Activated naive CD8-positive, alpha-beta T cell treated with anti-CD3 and anti-CD28 coated beads, Interleukin-2, amount 10 ng/mL, durations not matched to agents 7 days and 5 days (primary cell): ENCODE measurements around the gene CHPF. TPM values are rescaled to one million over a fixed set of nuclear protein-coding genes. Genes with fewer than 3 reads are reported as not detected.

Experiments used
- ATAC-seq: fragments of 150-1000 bp; cut with Tn5 transposase; one replicate; pipeline ENCODE4 v1.10.0; 2021; ENCODE audit warnings: low read depth, moderate library complexity
- POLR2A ChIA-PET: fragments of 350-600 bp; sonication (Branson Sonifier 250); formaldehyde crosslinking; loops from one replicate; lab custom pipeline; 2021; ENCODE audit warnings: antibody characterized with exemption; lab: Charles Lee
- DNase-seq: peaks from one replicate; pipeline ENCODE4 v3.0.0; 2021
- H3K27ac Mint-ChIP-seq: one replicate; pipeline ENCODE4 v1.8.0; 2022; ENCODE audit warnings: mild to moderate bottlenecking, mixed read lengths
- H3K27me3 Mint-ChIP-seq: one replicate; pipeline ENCODE4 v1.8.0; 2022; ENCODE audit warnings: mild to moderate bottlenecking, moderate library complexity, mixed read lengths
- H3K36me3 Mint-ChIP-seq: one replicate; pipeline ENCODE4 v1.8.0; 2021; ENCODE audit warnings: mild to moderate bottlenecking, mixed read lengths
- H3K4me1 Mint-ChIP-seq: one replicate; pipeline ENCODE4 v1.8.0; 2021; ENCODE audit warnings: mixed read lengths
- H3K4me3 Mint-ChIP-seq: one replicate; pipeline ENCODE4 v1.8.0; 2022; ENCODE audit warnings: mild to moderate bottlenecking, moderate library complexity, mixed read lengths
- H3K9me3 Mint-ChIP-seq: one replicate; pipeline ENCODE4 v1.8.0; 2021; ENCODE audit warnings: mixed read lengths
- total RNA-seq, 2 experiments: library from RNA; stranded (reverse); gene quantifications; one replicate each; pipeline ENCODE4 v1.2.3, GENCODE V29; 2021

The CHPF gene
- total RNA-seq, 2 experiments from 2014 or later = 7.7 to 8.1 TPM

GRCh38 chr2:219496825-219497494, 46.6 kb downstream of the CHPF start:
- ATAC-seq (no peak), DNase-seq (no peak)
- Mint-ChIP-seq H3K36me3 (no peaks in the 10 kb centered on the region), H3K27ac (no peak overlapping the region), H3K9me3 (no peaks in the 10 kb centered on the region), H3K4me3 (peak overlapping the region; percentile 93), H3K27me3 (peaks cover 49% of the 10 kb centered on the region), H3K4me1 (peaks cover 20% of the 10 kb centered on the region)
- POLR2A ChIA-PET = interaction anchor here (1.1 kb wide), 1 partner anchor 33 kb away, joined by 3 read pairs; no protein-coding TSS in a partner anchor

DNA sequence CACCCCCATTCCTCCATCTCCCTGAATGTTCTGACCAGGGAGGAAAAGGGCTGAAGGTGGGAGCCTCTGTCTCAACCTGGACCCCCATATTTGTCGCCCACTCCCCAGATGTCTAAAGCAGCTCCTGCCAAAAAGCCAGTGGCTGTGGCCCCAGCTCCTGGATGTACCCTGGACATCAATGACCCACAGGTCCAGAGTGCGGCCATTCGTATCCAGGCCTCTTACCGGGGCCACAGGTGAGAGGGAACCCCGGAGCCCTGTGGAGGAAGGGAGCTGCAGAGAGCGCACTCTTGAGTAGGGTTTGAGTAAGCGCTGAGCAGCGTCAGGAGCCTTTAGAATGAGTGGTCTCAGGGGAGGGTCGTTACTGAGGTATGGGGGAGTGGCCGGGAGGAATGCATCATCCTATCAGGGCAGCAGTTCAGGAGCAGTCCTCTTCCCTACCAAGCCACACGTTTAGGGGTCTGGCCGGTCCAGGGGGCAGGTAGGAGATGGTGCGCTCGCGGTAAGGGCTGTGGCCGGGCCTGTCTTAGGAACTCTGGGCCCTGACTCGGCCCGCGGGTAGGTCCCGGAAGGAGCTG, 47.3 kb downstream of the CHPF start:
- ATAC-seq (no peak), DNase-seq (no peak)
- no peak overlapping the region for H3K27ac Mint-ChIP-seq
- peaks cover 49% of the 10 kb centered on the region for H3K27me3 Mint-ChIP-seq
- no peaks in the 10 kb centered on the region for H3K36me3 Mint-ChIP-seq
- no peaks in the 10 kb centered on the region for H3K9me3 Mint-ChIP-seq
- H3K4me1 Mint-ChIP-seq = peaks cover 20% of the 10 kb centered on the region
- no peak overlapping the region for H3K4me3 Mint-ChIP-seq
- POLR2A ChIA-PET = interaction anchor here (1.1 kb wide), 1 partner anchor 33 kb away, joined by 3 read pairs; no protein-coding TSS in a partner anchor

- POLR2A ChIA-PET = interaction anchor here (1.1 kb wide), 2 partner anchors 34 kb away, joined by 3 to 4 read pairs; no protein-coding TSS in a partner anchor
- Mint-ChIP-seq H3K27ac (no peak overlapping the region), H3K4me1 (peaks cover 20% of the 10 kb centered on the region), H3K36me3 (no peaks in the 10 kb centered on the region), H3K9me3 (no peaks in the 10 kb centered on the region), H3K4me3 (no peak overlapping the region), H3K27me3 (peaks cover 49% of the 10 kb centered on the region)
- ATAC-seq = no peak
- peak; percentile 59 for DNase-seq
These were observed 48.0 kb downstream of the CHPF start for GRCh38 chr2:219495531-219496122.

DNA sequence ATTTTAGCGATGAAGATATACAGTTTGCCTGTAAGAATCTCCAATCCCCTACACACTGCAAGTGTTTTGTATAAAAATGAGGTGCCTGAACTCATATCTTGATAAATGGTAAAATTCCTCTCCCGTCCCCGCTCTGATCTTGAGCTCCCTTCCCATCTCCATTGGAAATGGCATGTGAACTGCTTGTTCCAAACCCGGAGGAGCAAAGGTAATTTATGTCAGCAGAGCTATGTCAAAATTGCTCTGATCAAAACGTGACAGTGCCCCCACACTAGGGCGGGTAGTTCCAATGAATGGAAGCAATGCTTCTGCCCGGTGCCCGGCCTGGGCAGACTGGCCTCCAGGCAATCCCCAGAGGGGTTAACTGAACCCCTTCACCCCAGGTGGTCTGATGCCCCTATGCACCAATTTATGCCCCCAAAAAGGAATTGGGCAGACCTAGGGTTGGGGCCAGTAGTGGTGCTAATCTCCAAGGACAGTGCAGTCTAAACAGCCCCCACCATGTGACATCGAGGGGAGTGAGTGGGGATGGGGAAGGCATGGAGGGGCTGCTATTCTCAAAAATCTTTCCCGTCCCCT, 48.6 kb downstream of the CHPF start:
- DNase-seq (no peak), ATAC-seq (no peak)
- peaks cover 49% of the 10 kb centered on the region for H3K27me3 Mint-ChIP-seq
- H3K4me3 Mint-ChIP-seq = no peak overlapping the region
- H3K9me3 Mint-ChIP-seq = no peaks in the 10 kb centered on the region
- H3K4me1 Mint-ChIP-seq = peaks cover 17% of the 10 kb centered on the region
- H3K36me3 Mint-ChIP-seq = no peaks in the 10 kb centered on the region
- H3K27ac Mint-ChIP-seq = no peak overlapping the region
- POLR2A ChIA-PET = interaction anchor here (0.8 to 1.1 kb wide), 2 partner anchors 35 to 37 kb away, joined by 3 to 4 read pairs; no protein-coding TSS in a partner anchor

- POLR2A ChIA-PET = interaction anchor here (2.4 kb wide), 1 partner anchor 11 kb away, joined by 7 read pairs; no protein-coding TSS in a partner anchor
- no peak for DNase-seq
- Mint-ChIP-seq H3K27ac (no peak overlapping the region), H3K36me3 (no peaks in the 10 kb centered on the region), H3K27me3 (peaks cover 45% of the 10 kb centered on the region), H3K4me1 (peaks cover 6% of the 10 kb centered on the region), H3K4me3 (no peak overlapping the region), H3K9me3 (no peaks in the 10 kb centered on the region)
- no peak for ATAC-seq
These were observed 50.5 kb downstream of the CHPF start for GRCh38 chr2:219493086-219493485.

DNA sequence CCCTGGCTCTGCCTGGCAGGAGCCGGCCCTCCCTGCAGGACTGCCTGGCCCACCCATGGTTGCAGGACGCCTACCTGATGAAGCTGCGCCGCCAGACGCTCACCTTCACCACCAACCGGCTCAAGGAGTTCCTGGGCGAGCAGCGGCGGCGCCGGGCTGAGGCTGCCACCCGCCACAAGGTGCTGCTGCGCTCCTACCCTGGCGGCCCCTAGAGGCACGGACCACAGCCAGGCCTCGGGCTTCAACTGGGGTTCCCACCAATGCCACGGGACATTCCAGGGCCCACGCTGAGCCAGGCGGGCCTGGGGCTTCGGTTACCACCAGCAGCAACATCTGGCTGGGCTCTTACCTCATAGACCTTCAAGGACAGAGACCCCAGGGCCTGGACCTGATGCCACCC, 51.0 kb downstream of the CHPF start:
- peaks cover 5% of the 10 kb centered on the region for H3K4me1 Mint-ChIP-seq
- ATAC-seq = no peak
- H3K27me3 Mint-ChIP-seq = peaks cover 44% of the 10 kb centered on the region
- H3K36me3 Mint-ChIP-seq = no peaks in the 10 kb centered on the region
- DNase-seq = no peak
- POLR2A ChIA-PET = interaction anchor here (2.4 kb wide), 1 partner anchor 10 kb away, joined by 7 read pairs; no protein-coding TSS in a partner anchor
- no peaks in the 10 kb centered on the region for H3K9me3 Mint-ChIP-seq
- H3K27ac Mint-ChIP-seq = no peak overlapping the region
- no peak overlapping the region for H3K4me3 Mint-ChIP-seq

GRCh38 chr2:219491278-219491963, 52.2 kb downstream of the CHPF start:
- ATAC-seq (no peak), DNase-seq (no peak)
- Mint-ChIP-seq H3K27me3 (peaks cover 39% of the 10 kb centered on the region), H3K4me3 (no peak overlapping the region), H3K4me1 (peaks cover 1% of the 10 kb centered on the region), H3K36me3 (no peaks in the 10 kb centered on the region), H3K27ac (no peak overlapping the region), H3K9me3 (no peaks in the 10 kb centered on the region)
- POLR2A ChIA-PET = interaction anchor here (2.4 kb wide), 1 partner anchor 9 kb away, joined by 7 read pairs; no protein-coding TSS in a partner anchor

- H3K27ac Mint-ChIP-seq = no peak overlapping the region
- POLR2A ChIA-PET = interaction anchor here (2.4 kb wide), 1 partner anchor 8 kb away, joined by 7 read pairs; no protein-coding TSS in a partner anchor
- ATAC-seq = no peak
- H3K36me3 Mint-ChIP-seq = no peaks in the 10 kb centered on the region
- no peaks in the 10 kb centered on the region for H3K9me3 Mint-ChIP-seq
- DNase-seq = no peak
- H3K4me1 Mint-ChIP-seq = no peaks in the 10 kb centered on the region
- peaks cover 38% of the 10 kb centered on the region for H3K27me3 Mint-ChIP-seq
- H3K4me3 Mint-ChIP-seq = no peak overlapping the region
These were observed 52.9 kb downstream of the CHPF start for GRCh38 chr2:219490600-219491130.

- Mint-ChIP-seq H3K27me3 (peaks cover 38% of the 10 kb centered on the region), H3K9me3 (no peaks in the 10 kb centered on the region), H3K4me1 (no peaks in the 10 kb centered on the region), H3K27ac (no peak overlapping the region), H3K4me3 (no peak overlapping the region), H3K36me3 (no peaks in the 10 kb centered on the region)
- ATAC-seq (no peak), DNase-seq (no peak)
- POLR2A ChIA-PET = no interaction called here
These were observed 53.4 kb downstream of the CHPF start for GRCh38 chr2:219490186-219490585.

- H3K36me3 Mint-ChIP-seq = no peaks in the 10 kb centered on the region
- peaks cover under 1% of the 10 kb centered on the region for H3K4me1 Mint-ChIP-seq
- POLR2A ChIA-PET = no interaction called here
- no peak overlapping the region for H3K27ac Mint-ChIP-seq
- ATAC-seq (no peak), DNase-seq (no peak)
- no peaks in the 10 kb centered on the region for H3K9me3 Mint-ChIP-seq
- peaks cover 33% of the 10 kb centered on the region for H3K27me3 Mint-ChIP-seq
- no peak overlapping the region for H3K4me3 Mint-ChIP-seq
These were observed 54.3 kb downstream of the CHPF start for GRCh38 chr2:219489315-219489714.
